ENCODE data around the gene CTCFL.
"Not testable (repeated sequence)": the region's sequence is repeated elsewhere in the genome, so short reads cannot be mapped to it uniquely, and the experiment has no call there.

Gene CTCFL

DNA sequence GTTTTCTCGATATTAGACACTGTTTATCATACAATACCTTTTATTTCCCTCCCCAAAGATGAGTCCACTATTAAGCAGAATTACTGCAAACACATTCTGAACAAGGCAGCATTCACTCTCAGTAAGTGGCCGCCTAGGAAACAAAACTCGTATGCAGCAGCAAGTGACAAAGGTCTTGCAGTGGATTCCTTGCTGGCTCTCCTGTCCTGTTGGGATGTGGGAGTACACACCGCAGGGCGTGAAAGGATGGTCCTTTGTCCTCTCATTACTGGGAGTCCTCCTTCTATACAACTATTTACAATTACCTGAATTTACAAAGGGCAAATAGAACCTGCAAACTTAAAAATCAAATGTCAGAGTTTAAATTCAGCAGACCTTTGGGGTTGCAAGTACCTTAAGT lies 16.1 kb downstream of the CTCFL start:
- no peak for DNase-seq

DNA sequence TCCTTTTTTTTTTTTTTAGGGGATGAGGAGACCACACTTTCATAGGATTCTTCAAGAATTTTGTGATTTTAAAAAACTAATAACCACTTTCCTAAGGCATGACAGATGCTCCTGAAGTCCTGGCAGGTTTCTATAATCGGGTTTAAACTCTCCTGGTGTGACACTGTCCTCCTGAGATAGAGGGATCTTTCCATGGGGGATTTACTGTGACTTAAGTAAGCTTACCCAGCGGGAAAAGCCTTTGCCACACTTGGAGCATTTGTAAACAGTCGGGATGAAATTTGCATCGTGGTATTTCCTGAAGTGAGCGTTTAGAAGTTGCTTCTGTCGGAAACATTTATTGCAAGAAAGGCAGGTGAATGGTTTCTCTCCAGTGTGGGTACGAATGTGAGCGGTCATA lies 16.6 kb downstream of the CTCFL start:
- DNase-seq, result no peak

DNA sequence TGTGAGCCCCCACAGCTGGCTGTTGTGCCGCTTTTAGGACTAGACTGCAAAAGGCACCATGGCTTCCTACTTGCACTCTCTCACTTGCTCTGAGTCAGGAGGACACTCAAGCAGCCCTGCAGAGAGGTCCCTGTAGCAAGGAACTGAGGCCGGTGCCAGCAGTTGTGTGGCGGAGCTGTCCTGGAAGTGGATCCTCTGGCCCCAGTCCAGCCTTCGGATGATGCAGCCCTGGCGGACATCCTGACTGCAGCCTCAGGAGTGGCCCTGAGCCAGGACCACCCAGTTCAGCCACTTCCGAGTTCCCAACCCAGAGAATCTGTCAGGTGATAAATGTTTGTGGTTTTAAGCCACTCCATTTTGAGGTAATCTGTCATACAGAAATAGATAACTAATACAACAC lies 17.5 kb downstream of the CTCFL start:
- DNase-seq, result peak; percentile 24

DNA sequence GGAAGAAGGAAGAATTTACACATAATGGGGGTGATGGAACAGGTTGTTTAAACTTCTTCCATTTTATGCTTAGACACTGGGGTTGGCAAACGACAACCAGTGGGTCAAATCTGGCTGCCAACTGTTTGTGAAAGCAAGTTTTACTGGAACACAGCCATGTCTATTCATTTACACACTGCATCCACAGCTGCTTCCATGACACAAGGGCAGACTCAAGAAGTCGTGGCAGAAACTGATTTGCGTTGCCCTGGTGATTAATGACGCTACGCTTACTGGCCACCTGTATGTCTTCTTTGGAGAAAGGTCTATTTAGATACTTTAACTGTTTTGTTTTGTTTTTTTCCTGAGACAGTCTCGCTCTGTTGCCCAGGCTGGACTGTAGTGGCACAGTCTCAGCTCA lies 19.0 kb downstream of the CTCFL start:
- no peak for DNase-seq

DNA sequence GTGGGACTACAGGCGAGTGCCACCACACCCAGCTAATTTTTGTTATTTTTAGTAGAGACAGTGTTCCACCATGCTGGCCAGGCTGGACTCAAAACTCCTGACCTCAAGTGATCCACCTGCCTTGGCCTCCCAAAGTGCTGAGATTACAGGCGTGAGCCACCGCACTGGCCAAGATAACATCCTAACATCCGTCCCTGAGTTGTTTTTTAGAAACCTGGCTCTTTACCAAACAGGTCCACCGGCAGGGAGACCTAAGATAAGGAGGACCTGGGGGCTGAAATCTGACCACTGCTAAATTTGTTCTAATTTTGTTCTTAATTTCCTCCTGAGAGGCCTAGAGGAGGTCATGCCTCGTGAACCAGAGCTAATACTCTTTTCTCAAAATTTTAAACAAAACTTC lies 20.5 kb downstream of the CTCFL start:
- DNase-seq, result no peak

DNA sequence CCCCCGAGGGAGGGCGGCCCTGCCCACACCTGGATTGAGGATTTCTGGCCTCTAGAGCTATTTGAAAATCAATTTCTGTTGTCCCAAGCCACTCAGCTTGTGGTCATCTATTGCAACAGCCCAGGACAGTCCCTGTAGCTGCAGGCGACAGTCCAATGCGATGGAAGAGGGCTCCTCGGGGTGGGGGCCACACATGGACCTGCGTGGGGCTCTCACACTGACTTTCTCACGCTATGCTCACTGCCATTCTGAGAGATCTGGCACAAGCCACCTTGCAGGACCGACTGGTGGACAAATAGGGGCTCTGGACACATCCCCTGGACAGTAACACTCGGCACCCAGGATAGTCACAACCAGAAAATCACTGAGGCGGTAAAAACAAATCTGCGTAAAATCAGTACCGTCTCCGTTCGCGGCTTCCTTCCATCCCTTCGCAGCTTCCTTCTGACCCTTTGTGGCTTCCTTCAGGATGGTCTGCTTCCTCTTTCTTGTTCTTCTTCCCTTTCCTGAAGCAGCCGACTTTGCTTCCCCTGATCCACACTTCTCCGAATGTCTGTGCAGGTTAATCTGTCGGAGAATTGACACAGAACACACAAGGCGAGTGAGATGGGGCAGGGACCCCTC lies 21.8 kb downstream of the CTCFL start:
- no peak for DNase-seq

DNA sequence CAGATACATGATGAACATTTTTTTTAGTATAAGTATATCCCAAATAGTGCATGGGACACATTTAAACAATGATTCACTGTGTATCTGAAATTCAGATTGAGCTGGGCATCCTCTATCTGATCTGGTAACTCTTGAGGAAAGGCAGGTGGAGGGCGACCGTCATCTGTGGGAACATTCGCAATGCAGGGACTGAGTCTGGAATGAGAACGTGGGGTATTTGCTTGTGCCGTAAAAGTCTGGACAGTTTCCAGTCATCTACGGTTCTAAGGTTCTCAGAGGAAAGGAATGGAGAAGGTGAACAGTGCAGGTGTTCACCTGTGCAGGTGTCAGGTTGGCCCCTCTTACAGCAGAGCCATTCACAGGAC lies 22.6 kb downstream of the CTCFL start:
- no peak for DNase-seq

DNA sequence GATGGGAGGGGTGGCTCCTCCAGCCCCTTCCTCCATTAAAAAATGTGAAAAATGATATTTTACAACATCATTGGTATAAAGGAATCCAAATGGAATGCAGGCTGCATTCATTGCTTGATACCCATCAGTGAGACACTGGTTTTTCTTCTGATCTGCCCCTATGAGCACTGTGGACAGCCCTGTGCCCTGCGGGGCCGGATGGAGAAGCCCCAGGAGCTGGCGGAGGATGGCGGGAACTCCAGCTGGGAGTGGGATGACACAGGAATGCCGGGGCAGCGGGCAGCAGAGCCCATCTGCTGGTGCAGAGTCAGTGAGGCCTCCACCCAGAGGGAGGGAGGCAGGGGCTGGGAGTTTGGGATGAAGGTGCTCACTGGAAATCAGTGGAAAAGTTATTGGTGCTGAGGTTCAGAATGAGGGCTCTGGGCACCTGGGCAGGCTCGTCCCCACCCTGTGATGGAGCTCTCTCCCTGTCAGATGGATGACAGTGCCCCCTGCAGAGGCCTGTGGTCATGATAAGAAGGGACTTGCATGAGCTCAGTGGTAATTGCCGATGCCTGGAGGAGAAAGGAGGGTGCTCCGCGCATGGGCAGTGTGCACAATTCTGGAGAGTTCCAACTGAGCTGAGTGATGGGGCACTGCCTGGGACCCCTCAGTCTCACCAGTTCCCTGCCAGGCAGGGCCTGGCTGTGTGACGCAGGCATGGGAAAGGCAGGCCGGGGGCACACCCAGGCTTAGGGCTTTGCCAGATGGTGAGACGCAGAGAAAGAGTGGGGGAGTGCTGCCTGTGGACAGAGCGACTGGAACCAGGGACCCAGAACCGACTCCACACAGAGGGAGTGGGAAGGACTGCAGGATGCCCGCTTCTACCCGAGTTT lies 23.2 kb downstream of the CTCFL start:
- DNase-seq, result peak; percentile 91

DNA sequence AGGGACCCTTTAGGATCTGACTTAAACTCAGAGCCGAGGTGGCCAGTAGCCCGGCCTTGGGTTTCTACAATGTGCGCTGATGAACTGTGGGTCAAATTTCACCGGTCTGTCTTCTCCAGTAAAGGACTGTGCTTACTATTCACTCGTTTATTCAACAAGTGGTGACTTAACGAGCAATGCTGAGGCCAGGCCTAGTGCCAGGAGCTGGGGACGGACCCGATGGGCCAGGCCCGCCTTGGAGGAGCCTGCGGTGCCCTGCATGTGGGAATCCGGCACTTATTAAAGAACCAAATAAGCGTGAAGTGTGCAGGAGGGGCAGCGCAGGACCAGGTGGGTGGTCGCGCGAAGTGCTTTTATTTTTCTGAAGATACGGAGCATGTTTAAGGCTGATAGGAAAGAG lies 24.0 kb downstream of the CTCFL start:
- peak; percentile 19 for DNase-seq

DNA sequence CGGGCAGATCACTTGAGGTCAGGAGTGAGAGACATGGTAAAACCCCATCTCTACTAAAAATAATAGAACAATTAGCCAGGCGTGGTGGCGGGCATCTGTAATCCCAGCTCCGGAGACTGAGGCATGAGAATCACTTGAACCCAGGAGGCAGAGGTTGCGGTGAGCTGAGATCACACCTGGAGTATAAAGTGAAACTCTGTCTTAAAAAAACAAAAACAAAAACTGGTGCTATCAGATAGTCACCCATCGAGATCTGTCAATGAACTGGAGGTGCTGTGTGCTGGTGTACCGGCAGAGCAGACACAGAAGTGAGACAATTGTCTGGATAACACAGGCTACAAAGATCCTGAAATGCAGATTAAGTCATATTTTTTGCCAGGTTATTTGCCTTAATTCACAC lies 24.7 kb downstream of the CTCFL start:
- DNase-seq, result no peak

DNA sequence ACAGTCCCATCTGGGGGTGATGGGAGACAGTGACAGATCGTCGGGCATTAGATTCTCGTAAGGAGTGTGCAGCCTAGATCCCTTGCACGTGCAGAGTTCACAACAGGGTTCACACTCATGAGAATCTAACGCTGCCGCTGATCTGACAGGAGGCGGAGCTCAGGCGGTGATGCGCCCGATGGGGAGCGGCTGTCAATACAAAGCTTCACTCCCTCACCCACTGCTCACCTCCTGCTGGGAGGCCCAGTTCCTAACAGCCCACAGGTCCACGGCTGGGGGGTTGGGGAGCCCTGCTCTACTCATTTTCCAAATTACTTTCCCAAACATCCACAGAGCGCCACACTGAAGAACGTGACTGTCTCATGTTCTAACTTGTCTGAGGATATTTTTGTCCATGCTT lies 25.3 kb downstream of the CTCFL start:
- peak; percentile 24 for DNase-seq

DNA sequence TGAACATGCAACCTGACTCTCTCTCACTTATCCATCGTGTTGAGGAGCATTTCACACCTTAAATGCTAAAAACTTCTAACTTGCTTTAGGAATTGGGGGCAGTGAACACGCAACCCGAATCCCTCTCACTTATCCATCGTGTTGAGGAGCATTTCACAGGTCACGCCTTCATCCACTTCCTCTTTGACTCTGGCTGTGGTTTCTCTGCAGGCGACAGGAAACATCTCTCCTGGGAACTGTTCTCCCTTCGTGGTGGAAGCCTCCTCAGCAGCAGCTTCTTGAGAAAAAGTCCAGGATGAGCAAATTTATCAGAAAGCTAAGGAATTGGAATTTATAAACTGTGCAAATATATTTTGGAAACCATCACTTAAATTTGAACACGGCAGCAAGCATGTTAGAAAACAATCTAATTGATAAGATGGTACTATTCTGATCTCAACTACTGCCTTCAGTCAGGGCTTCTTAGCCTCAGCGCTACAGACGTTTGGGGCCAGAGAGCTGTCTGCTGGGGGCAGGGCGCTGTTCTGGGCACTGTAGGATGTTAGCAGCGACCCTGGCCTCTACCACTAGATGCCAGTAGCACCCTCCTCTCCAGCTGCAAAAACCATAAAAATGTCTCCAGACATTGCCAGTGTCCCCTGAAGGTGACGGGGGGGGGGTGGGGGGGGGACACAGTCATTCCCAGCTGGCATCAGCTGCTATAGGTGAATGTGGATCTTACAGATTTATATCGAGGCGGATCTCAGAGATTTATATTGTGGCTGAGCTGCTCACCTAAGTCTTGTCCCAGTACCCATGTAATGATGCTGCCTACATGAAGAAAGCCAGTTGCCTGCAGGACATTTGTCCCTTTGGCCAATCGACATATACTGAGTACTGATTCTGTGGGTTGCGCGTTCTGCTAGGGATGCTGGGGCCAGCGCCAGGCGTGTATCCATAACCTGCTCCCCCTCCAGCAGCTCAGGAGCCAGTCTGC lies 26.2 kb downstream of the CTCFL start:
- peak; percentile 47 for DNase-seq

DNA sequence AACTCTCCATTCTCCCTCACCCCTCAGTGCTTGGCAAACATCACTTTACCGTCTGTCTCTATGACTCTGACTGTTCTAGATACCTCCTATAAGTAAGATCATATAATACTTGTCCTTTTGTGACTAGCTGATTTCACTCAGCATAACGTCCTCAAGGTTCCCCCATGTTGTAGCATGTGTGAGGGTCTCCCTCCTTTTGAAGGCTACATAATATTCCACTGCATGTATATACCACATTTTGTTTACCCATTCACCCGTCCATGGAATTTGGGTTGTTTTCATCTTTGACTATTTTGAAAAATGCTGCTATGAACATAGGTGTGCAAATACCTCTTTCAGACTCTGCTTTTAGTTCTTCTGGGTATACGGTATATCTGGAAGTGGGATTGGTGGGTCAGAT lies 28.3 kb downstream of the CTCFL start:
- DNase-seq, result no peak

DNA sequence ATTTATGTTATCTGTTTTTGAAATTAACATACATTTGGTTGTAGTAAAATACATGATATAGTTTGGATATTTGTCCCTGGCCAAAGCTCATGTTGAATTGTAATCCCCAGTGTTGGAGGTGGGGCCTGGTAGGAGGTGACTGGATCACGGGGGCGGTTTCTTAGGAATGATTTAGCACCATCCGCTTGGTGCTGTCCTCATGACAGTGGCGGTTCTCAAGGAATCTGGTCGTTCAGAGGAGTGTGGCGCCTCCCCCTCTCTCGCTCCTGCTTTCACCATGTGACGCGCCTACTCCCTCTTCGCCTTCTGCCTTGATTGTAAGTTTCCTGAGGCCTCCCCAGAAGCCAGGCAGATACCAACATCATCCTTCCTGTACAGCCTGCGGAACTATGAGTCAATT lies 29.0 kb downstream of the CTCFL start:
- DNase-seq, result no peak

DNA sequence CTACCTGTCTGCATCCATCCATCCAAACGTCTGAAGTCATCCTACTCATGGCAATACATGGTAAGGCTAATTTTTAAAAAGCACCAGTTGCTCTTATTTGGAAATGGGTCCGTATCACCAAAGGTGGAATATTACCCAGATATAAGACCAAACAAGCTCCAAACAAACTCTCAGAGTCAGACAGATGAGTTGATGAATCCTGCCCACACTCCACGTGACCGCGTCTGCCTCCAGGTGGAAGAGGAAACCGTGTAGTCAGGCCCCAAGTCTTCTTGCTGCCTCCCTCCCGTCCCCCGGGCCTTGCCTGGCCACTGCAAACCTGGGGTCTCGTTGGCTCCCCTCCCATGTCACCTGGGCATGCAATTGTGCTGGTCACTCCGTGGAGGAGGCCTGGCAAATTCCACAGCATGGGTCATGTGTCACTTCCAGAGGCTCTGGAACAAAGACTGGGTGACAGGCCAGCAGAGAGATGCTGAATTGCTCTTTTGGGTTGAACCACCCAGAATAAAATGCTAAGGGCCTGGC lies 31.8 kb downstream of the CTCFL start:
- no peak for DNase-seq

DNA sequence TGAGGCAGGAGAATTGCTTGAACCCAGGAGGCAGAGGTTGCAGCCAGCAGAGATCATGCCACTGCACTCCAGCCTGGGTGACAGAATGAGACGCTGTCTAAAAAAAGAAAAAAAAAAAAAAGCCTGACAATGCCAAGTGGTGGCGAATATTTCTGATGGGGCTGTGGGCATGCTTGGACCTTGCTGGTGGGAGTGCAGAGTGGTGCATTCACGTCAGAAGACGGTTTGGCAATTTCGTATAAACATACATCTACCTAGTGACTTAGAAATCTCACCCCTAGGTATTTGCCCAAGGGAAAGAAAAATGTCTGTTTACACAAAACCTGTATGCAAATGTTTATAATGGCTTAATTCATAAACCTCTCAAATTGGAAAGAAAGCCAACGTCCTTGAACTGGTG lies 33.6 kb downstream of the CTCFL start:
- no peak for DNase-seq

DNA sequence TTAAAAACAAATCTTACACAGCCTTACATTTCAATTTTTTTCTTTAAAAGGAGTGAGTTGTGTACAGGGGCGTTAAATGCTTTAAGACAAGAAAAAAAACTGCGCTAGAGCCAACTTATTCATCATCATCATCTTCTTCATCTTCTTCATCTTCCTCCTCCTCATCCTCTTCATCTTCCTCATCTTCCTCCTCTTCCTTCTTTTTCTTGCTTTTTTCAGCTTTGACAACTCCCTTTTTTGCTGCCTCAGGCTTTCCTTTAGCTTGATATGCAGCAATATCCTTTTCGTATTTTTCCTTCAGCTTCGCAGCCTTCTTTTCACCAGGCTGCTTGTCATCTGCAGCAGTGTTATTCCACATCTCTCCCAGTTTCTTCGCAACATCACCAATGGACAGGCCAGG lies 36.7 kb downstream of the CTCFL start:
- DNase-seq, result not testable (repeated sequence)

DNA sequence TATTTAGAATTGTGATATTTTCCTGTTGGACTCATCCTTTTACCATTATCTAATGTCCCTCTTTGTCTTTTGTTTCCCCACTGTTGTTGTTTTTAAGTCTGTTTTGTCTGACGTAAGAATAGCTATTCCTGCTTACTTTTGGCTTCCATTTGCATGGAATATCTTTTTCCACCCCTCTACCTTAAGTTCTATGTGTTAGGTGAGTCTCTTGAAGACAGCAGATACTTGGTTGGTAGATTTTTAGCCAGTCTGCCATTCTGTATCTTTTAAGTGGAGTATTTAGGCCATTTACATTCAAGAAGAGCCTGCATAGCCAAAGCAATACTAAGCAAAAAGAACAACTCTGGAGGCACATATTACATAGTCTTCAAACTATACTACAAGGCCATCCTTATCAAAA lies 39.2 kb downstream of the CTCFL start:
- no peak for DNase-seq

DNA sequence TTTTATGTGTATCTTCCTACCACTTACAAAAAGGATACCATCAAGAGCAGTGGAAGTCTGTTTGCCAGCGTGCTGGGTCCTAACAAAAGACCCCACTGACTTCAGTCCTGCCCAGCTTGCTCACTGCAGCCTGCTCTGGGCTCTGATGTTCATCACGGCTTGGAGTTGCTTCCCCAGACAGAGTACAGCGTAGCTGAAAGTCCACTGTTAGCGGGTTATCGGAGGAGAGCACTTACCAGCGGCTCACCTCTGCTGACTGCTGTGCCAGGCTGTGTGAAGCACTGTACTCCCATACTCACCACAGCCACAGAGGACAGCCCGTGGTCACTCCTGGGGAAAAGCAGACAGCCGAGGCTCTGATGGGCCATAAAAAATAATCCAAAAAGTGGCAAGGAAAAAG lies 40.2 kb downstream of the CTCFL start:
- DNase-seq, result no peak

DNA sequence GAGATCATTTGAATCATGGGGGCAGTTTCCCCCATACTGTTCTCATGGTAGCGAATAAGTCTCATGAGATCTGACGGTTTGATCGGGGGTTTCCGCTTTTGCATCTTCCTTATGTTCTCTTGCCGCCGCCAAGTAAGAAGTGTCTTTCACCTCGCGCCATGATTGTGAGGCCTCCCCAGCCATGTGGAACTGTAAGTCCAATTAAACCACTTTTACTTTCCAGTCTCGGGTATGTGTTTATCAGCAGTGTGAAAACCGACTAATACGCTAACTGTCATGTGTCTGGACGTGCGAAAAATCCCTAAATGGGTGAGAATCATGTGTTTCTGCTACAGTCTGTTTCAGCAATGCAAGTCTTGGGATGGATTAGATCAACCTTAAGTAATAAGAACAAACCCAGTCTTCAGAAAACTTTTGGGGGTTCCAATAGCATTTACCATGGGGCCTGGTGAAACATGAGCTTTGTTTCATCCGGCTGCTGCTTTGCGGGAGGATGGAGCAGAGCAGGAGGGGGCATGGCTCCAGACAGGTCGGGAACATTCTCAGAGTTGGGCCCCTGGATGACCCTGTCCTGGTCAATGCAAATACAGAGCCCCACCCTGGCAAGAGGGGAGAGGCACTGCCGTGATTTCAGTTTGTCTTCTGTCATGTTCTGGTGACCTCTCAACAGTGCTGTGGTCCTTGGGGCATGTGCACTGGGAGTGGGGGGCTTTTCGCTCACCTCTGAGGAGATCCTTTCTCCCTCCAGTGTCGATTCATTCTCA lies 41.5 kb downstream of the CTCFL start:
- no peak for DNase-seq

DNA sequence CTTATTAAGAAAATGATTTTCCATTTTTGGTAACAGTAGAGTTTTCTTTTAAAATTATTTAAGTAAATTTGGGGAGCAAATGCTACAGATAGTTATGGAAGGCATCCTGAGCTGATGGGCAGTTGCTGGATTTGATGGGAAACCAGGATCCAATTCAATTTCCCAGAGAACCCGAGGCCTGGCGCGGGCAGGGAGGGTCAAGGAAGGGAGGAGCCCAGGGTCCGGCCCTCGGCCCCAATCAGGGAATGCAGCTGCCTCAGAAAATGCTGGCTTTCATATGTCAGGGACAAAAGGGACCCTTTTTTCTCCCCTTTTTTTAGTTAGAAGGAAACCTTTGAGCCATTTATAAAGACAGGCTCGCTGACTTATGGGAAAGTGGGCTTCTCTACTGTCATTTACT lies 42.1 kb downstream of the CTCFL start:
- DNase-seq, result no peak

DNA sequence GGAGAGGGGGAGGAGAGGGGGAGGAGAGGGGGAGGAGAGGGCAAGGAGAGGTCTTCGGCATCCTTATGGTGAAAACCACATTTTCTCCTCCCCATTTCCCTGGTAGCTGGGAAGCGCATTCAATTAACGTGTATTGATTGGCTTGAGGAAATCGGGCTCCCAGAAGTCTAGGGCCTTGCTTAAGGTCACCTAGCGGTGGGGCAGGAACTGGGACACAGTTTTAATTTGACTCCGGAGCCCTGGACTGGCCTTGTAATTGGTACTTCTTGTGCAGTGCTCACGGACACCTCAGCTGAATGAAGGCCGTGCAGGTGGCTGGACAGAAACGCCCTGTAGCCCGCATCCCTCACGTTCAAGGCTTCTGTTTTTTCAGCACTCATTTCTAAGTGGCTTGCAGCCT lies 42.8 kb downstream of the CTCFL start:
- DNase-seq, result no peak

Measured in fibroblast of skin of scalp (primary cell).